ENCODE results near the gene KCTD1.

GRCh38 chr18:26546875-26547645, 1.3 kb downstream of the KCTD1 start:
- TF ChIP-seq POLR2A (IDR thresholded peaks at IDR 0.05; ENCODE audit: low read length) (no peak), GATA1 (IDR thresholded peaks at IDR 0.05; ENCODE audit: low read depth, low read length) (no peak)

All from erythroblast (primary cell).